ENCODE results near the gene ADAMTS12.

ADAMTS12 gene

DNA sequence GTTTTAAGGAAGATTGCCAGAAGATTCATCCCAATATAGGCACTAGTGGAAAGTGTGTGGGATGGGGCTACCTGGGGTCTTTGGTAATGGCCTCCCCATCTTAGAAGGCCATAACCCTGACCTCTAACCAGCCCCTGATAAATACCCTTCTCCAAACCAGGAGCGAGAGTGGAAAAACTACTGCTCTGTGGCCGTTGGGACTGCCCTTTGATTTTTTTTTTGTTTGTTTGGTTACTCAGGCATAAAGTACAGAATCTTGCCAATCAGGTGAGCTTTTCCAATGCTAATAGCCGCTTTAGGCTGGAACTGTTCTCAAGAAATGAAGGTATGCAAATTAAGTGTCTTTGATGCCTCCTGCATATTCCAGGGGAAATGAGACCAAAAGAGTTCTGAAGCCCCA, 153.7 kb downstream of the ADAMTS12 start:
- H3K36me3 Mint-ChIP-seq, result no peaks in the 10 kb centered on the region
- H3K27me3 Mint-ChIP-seq, result no peaks in the 10 kb centered on the region
- H3K4me3 Mint-ChIP-seq, result no peak overlapping the region
- no peak overlapping the region for H3K27ac Mint-ChIP-seq
- H3K9me3 Mint-ChIP-seq, result no peaks in the 10 kb centered on the region
- H3K4me1 Mint-ChIP-seq, result no peaks in the 10 kb centered on the region

DNA sequence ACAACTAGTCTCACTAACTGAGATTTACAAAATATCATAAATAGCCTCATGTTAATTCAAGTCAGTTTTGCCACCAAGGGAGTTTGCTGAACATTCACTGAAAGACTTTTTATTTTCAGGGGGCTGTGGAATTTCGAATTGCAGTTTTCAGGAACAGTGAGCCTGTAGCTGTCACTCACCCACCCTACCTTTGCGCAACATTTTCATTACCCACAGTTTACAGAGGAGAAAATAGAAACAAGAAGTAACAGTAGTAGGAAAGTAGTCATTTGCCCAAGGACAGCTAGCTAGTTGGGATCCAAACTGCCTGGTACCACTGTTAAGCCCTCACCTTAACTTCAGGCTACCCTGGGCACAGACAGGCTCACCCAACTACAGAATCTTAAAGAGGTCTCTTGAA, 154.1 kb downstream of the ADAMTS12 start:
- Mint-ChIP-seq H3K4me3 (no peak overlapping the region), H3K36me3 (no peaks in the 10 kb centered on the region), H3K27ac (no peak overlapping the region), H3K27me3 (no peaks in the 10 kb centered on the region), H3K9me3 (no peaks in the 10 kb centered on the region), H3K4me1 (no peaks in the 10 kb centered on the region)

DNA sequence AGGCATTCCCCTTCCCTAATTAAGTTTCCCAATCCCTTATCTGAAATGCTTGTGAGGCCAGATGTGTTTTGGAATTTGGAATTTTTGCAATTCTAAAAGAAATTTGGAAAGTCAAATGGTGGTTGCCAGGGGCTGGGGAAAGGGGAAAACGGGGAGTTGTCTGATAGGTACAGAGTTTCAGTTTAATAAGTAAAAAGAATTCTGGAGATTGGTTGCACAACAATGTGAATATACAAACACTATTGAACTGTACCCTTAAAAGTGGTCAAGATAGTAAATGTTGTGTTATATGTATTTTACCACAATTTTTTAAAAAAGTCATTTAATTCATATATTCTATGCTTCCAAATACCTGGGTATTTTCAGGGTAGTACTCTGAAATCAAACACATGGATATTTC, 154.5 kb downstream of the ADAMTS12 start:
- H3K9me3 Mint-ChIP-seq, result no peaks in the 10 kb centered on the region
- H3K27me3 Mint-ChIP-seq, result no peaks in the 10 kb centered on the region
- no peaks in the 10 kb centered on the region for H3K36me3 Mint-ChIP-seq
- no peak overlapping the region for H3K27ac Mint-ChIP-seq
- H3K4me1 Mint-ChIP-seq, result no peaks in the 10 kb centered on the region
- H3K4me3 Mint-ChIP-seq, result no peak overlapping the region

DNA sequence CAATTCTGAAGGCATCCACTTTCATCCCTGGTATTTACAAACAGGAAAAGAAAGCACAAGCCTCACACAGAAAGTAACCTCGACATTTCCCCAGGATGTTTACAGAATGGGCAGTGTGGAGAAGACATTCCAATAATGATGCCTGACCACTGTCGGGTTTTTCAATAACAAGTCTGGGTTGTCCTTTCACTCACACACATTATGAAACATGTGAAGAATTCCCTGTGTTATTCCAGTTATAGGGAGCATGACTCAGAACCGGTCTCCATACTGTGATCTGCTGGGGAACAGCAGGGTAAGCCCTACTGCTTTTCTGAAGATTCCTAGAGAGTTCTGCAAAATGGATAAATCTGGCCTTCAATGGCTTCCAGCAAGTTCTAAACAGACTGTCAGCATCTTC, 155.3 kb downstream of the ADAMTS12 start:
- no peaks in the 10 kb centered on the region for H3K36me3 Mint-ChIP-seq
- no peak overlapping the region for H3K27ac Mint-ChIP-seq

DNA sequence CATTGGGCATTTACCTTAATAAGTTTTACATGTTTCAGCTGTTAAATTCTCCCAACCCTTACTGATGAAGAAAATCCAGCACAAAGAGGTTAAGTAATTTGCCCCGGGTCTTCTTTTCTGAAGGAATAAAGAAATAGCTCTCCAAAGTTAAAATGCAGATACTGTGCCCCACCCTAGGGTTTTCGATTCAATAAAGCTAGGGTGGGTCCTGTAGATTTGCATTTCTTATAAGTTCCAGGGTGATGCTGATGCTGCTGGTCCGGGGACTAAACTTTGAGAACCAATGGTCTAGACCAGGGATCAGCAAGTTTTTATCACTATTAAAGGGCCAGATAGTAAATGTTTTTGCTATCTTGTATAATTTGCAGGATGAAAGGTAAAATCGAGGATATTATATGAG, 156.7 kb downstream of the ADAMTS12 start:
- Mint-ChIP-seq H3K36me3 (no peaks in the 10 kb centered on the region), H3K4me1 (no peaks in the 10 kb centered on the region), H3K9me3 (no peaks in the 10 kb centered on the region), H3K27ac (no peak overlapping the region), H3K4me3 (no peak overlapping the region), H3K27me3 (peaks cover 3% of the 10 kb centered on the region)

More for the DNA sequence above, 155.3 kb downstream of the ADAMTS12 start:
- H3K4me1 Mint-ChIP-seq, result no peaks in the 10 kb centered on the region
- H3K27me3 Mint-ChIP-seq, result no peaks in the 10 kb centered on the region
- H3K9me3 Mint-ChIP-seq, result no peaks in the 10 kb centered on the region
- H3K4me3 Mint-ChIP-seq, result no peak overlapping the region

DNA sequence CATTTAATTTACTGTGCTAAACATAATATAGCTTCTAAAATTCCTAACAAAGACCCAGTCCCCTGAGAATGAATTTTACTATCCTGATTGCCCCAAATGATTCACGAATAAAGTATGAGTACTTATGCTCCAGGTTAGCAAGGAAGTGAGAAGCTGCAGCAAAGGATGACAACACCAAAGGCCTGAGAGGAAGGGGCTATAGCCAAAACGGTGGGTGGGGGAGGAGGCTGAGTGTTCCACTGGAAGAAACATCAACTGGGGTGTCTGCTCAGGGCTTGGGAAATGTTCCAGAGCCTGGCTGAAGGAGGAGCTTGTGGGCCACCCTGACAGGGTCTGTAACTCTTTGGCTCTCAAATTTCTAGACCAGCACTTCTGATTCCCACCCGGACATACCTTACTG, 157.3 kb downstream of the ADAMTS12 start:
- Mint-ChIP-seq H3K36me3 (no peaks in the 10 kb centered on the region), H3K9me3 (no peaks in the 10 kb centered on the region), H3K4me1 (no peaks in the 10 kb centered on the region), H3K27ac (no peak overlapping the region), H3K27me3 (peaks cover 3% of the 10 kb centered on the region), H3K4me3 (no peak overlapping the region)

DNA sequence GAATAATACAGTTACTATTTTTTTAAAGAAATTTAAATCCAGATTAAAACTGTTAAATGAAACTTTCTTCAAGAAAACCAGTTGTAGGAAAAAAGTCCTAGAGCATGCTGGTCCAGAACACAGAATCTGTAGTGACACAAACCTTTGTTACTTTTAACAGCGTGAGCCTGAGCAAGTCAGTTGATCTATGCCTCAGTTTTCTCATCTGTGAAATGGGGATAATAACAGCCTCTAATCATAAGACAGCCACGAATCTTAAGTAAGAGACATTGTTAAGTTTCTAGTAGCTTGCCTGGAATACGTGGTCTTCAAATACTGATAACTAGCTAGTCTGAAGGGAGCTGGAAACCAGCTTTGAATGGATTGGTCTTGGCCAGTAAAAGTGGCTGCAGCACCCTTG, 158.6 kb downstream of the ADAMTS12 start:
- Mint-ChIP-seq H3K4me3 (no peak overlapping the region), H3K9me3 (no peaks in the 10 kb centered on the region), H3K27me3 (peaks cover 3% of the 10 kb centered on the region), H3K4me1 (no peaks in the 10 kb centered on the region), H3K36me3 (no peaks in the 10 kb centered on the region), H3K27ac (no peak overlapping the region)

DNA sequence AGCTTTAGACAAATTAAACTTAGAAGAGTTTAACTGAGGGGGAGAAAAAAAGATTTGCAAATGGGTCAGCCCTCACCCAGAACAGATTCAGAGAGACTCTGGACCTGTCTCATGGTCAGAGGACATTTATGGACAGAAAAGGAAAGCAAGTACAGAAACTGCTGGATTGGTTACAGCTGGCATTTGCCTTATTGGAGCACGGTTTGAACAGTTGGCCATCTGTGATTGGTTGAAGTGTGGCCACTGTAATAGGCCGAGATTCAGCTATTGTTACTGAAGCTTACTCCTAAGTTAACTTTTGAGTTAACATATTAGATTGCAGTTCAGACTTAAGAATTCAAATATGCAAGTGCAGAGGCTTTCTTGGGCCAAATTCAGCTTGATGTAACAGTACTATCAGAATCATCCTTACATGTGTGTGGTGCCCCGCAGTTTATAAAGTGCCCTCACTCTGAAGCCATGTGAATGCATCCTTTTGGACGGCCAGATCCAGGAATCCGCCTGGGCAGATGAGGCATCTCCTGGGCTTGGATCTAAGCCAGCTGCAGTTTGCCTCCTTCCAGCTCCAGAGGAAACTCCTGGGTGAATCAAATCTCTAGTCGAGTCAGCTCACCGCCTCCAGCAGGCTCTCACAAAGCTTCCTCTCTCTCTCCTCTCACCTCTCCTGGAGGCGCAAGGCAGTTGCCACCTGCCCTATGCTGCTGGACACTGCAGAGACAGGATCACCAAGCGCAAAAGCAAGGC, 165.2 kb downstream of the ADAMTS12 start:
- H3K4me1 Mint-ChIP-seq, result no peaks in the 10 kb centered on the region
- no peaks in the 10 kb centered on the region for H3K9me3 Mint-ChIP-seq
- H3K27ac Mint-ChIP-seq, result no peak overlapping the region
- H3K4me3 Mint-ChIP-seq, result no peak overlapping the region
- H3K27me3 Mint-ChIP-seq, result peaks cover 3% of the 10 kb centered on the region
- H3K36me3 Mint-ChIP-seq, result no peaks in the 10 kb centered on the region

DNA sequence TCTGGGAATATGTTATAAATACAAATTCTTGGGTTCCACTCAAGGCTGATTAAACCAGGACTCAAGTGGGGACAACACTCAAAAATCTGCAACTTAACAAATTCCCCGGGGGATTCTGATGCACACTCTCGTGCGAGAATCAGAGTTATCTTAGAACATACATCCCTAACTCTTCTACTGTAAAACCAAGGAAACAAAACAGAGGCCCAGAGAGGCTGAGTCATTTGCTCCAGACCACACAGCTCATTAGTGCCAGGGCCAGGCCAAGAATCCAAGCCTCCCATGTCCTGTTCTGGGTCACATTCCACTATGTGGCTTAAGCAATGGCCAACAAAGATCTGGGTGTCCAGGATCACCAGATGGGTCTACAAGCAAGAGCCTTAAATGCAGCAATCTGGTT, 166.0 kb downstream of the ADAMTS12 start:
- Mint-ChIP-seq H3K27ac (no peak overlapping the region), H3K9me3 (no peaks in the 10 kb centered on the region), H3K27me3 (peaks cover 4% of the 10 kb centered on the region), H3K36me3 (no peaks in the 10 kb centered on the region), H3K4me1 (no peaks in the 10 kb centered on the region), H3K4me3 (no peak overlapping the region)

DNA sequence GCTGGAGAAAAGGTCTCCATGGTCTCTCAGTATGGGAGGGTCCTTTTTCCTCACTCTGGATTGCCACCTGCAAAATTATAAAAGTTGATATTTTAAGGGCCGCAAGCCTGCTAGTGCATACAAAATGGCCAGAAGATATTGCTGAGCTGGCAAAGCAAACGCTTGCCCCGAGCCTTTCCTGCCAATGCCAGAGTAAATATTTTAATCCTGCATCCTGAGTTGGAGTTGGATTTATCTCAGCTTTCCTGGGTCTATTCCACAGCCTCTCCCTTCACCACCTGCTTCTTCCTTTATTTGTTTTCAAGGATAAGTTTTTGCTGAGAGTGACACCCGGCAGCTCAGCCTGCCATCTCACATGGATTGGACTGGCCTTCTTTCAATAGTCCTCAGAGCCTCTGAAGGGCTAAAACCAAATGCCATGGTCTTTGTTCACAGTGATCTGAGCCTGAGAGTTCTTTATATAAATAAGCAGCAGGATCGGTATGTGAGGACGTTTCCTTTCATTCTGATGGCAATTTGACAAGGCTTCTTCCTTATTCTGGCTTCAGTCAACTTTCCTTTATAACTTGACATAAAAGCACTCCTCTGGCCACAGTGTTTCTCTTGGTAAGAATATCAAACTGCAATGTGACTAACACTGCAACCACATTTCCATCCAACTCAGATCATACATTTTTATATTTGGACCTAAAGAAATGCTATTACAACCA, 170.1 kb downstream of the ADAMTS12 start:
- Mint-ChIP-seq H3K9me3 (no peaks in the 10 kb centered on the region), H3K36me3 (no peaks in the 10 kb centered on the region), H3K27me3 (peaks cover 1% of the 10 kb centered on the region)

DNA sequence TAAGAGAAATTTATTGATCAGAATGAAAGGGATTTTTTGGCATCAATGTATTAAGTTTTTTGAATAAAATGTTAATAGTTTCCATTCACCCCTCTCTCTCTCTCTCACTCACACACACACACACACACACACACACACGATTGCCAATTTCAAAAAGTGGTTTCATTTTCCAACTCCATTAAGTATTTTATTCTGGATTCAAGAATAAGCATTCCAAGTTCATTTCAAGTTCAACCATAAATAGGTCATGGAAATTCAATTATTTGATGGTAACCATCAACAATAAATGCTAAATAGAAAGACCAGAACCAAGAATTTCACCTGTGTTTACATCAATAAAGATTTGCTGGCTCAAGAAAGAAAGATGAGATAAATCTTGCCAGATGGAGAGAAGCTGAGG, 171.6 kb downstream of the ADAMTS12 start:
- Mint-ChIP-seq H3K27me3 (peaks cover 1% of the 10 kb centered on the region), H3K4me3 (no peak overlapping the region), H3K27ac (no peak overlapping the region), H3K9me3 (no peaks in the 10 kb centered on the region), H3K4me1 (no peaks in the 10 kb centered on the region), H3K36me3 (no peaks in the 10 kb centered on the region)

More for the DNA sequence above, 170.1 kb downstream of the ADAMTS12 start:
- H3K4me1 Mint-ChIP-seq, result no peaks in the 10 kb centered on the region
- no peak overlapping the region for H3K4me3 Mint-ChIP-seq
- H3K27ac Mint-ChIP-seq, result no peak overlapping the region

DNA sequence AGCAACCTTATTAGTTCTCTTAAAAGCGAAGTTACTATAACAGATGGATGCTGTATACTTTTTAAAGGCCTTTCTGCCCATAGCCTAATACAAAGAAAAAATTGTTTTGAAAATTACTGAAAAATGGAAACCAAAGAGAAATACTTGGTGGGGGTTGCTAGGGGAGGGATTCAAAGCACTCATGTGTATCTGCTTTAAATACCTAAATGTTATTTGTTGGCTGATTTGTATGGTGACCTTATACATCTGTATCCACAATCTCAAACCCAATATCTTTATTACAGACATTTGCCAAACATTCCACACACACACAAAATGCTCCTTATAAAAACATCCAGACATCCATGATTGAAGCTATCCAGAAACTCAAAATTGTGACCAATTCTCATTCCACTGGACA, 172.0 kb downstream of the ADAMTS12 start:
- H3K27me3 Mint-ChIP-seq, result peaks cover 1% of the 10 kb centered on the region
- H3K36me3 Mint-ChIP-seq, result no peaks in the 10 kb centered on the region
- H3K4me3 Mint-ChIP-seq, result no peak overlapping the region
- no peaks in the 10 kb centered on the region for H3K4me1 Mint-ChIP-seq
- no peak overlapping the region for H3K27ac Mint-ChIP-seq
- no peaks in the 10 kb centered on the region for H3K9me3 Mint-ChIP-seq

DNA sequence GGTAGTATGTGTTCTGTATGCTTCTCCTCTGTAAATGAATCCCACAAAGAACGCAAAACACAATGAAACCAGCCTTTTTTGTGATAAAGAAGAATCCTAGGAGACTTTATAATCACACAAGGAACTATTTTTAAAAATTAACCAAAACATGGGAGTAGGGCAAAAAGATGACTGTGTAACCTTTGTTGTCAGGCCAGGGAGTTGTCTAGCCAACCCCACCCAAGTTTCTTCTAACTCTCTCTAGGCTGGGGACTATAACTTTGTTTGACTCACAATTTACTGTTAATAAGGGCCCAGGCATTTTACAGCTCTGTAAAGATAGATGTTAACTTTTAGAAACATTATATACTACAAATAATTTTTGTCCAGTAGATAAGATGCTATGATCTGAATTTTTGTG, 176.1 kb downstream of the ADAMTS12 start:
- H3K36me3 Mint-ChIP-seq, result no peaks in the 10 kb centered on the region
- H3K4me1 Mint-ChIP-seq, result no peaks in the 10 kb centered on the region
- no peak overlapping the region for H3K27ac Mint-ChIP-seq
- peaks cover 9% of the 10 kb centered on the region for H3K9me3 Mint-ChIP-seq
- H3K4me3 Mint-ChIP-seq, result no peak overlapping the region
- H3K27me3 Mint-ChIP-seq, result no peaks in the 10 kb centered on the region

DNA sequence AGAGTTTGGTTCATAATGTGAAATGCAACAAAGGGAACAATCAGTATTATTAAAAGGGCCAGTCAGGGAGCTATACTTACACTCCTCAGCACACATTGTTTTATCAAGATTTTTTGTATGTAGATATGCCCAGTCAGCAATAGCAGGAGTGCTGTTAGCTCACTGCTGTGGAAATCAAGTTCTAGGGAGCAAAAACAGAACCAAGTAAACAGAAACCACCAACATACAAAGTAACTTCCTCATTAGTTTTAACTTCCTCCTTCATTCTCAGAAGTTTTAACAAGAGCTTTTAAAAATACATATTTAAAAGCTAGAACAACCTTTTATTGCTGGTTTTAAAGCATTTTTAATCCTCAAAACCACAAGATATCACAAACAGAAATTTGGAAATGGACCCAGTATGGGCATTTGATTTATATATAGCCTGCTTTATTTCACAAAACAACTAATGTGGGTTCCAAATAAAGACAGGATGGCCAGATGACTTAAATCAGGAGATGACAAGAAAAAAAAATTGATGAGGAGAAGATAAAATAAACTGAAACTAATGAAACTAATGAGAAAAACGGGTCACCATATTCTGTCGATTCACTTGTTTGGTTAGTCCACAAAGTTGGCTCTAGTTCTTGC, 178.5 kb downstream of the ADAMTS12 start:
- Mint-ChIP-seq H3K9me3 (peaks cover 9% of the 10 kb centered on the region), H3K36me3 (no peaks in the 10 kb centered on the region), H3K4me3 (no peak overlapping the region), H3K27ac (no peak overlapping the region), H3K4me1 (no peaks in the 10 kb centered on the region), H3K27me3 (no peaks in the 10 kb centered on the region)

DNA sequence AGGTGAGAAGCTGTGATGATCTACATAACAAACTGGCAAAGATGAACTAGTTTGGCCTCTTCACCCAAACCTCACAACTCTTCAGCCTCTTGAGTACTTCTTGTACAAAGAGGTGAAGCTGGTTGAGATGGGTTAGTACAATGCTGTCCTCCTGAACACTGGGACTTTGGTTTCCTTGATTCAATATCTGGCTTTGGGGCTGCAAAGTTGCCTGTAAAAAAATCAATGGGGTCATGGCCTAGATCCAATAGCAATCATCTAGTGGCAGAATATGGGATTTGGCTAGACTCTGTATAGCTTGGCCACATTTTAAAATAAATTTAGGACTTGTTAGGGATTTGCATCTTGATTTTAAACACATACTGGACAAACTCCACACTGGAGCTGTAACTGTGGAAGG, 179.1 kb downstream of the ADAMTS12 start:
- H3K27ac Mint-ChIP-seq, result no peak overlapping the region
- H3K36me3 Mint-ChIP-seq, result no peaks in the 10 kb centered on the region
- no peak overlapping the region for H3K4me3 Mint-ChIP-seq
- no peaks in the 10 kb centered on the region for H3K27me3 Mint-ChIP-seq
- H3K9me3 Mint-ChIP-seq, result peaks cover 9% of the 10 kb centered on the region
- no peaks in the 10 kb centered on the region for H3K4me1 Mint-ChIP-seq

DNA sequence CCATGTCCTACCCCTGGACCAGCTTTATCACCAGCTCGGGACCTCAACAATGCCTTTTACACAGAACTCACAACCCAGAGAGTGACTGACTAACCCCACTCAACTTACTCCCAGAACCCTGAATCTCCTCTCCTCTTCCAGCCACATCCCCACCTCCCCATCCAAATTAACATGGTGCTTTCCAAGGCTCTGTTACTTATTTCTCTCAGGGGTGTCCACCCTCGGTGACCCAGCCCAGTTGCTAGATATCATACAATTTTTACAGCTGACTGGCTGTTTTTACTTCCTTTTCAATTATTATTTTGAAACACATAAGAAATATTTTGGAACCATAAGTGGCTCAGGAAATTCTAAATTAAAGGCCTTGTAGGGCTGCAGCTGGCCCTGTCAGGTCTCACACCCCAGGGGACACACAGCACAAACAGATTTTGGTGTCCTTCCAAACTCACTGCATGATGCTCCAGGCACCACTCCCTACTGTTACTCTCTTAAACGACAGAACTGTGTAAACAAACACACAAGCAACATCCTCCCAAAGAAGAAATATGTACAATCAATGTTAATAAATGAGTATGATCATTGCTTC, 180.6 kb downstream of the ADAMTS12 start:
- Mint-ChIP-seq H3K4me3 (no peak overlapping the region), H3K4me1 (no peaks in the 10 kb centered on the region), H3K27me3 (no peaks in the 10 kb centered on the region), H3K27ac (no peak overlapping the region), H3K36me3 (no peaks in the 10 kb centered on the region), H3K9me3 (peaks cover 9% of the 10 kb centered on the region)
